Fibroblast of the conjunctiva (primary cell): ENCODE data around the gene PTPN5.

Source experiments
- DNase-seq: peaks from one replicate; pipeline ENCODE4 v3.0.0-alpha.2; 2010; ENCODE audit warnings: low read depth

The PTPN5 gene

GRCh38 chr11:18739685-18740084, 51.9 kb downstream of the PTPN5 start:
- DNase-seq, result no peak

- DNase-seq, result no peak
Measured at GRCh38 chr11:18737642-18738041, 54.0 kb downstream of the PTPN5 start.

GRCh38 chr11:18736590-18737148, 54.9 kb downstream of the PTPN5 start:
- DNase-seq, result no peak

GRCh38 chr11:18733202-18733601, 58.4 kb downstream of the PTPN5 start:
- DNase-seq, result no peak

- DNase-seq, result no peak
Measured at GRCh38 chr11:18731949-18732821, 59.4 kb downstream of the PTPN5 start.

GRCh38 chr11:18731441-18731840, 60.2 kb downstream of the PTPN5 start:
- DNase-seq, result no peak

- DNase-seq, result no peak
Measured at GRCh38 chr11:18730020-18730419, 61.6 kb downstream of the PTPN5 start.

- DNase-seq, result no peak
Measured at GRCh38 chr11:18729426-18729825, 62.2 kb downstream of the PTPN5 start.

GRCh38 chr11:18728658-18729057, 62.9 kb downstream of the PTPN5 start:
- DNase-seq, result no peak

GRCh38 chr11:18727479-18728236, 63.9 kb downstream of the PTPN5 start:
- DNase-seq, result no peak

- no peak for DNase-seq
Measured at GRCh38 chr11:18726040-18726439, 65.6 kb downstream of the PTPN5 start, which contains the start of gene IGSF22. IGSF22 (minus strand) TSS chr11:18726188; CDS start chr11:18724236, 1,952 bp downstream.

GRCh38 chr11:18723991-18724390, 67.6 kb downstream of the PTPN5 start:
- DNase-seq, result no peak

- DNase-seq, result no peak
Measured at GRCh38 chr11:18722293-18722637, 69.3 kb downstream of the PTPN5 start.

- no peak for DNase-seq
Measured at GRCh38 chr11:18721561-18722292, 69.9 kb downstream of the PTPN5 start.

GRCh38 chr11:18720808-18721560, 70.6 kb downstream of the PTPN5 start:
- DNase-seq, result peak; percentile 43

- DNase-seq, result peak; percentile 39
Measured at GRCh38 chr11:18720091-18720807, 71.3 kb downstream of the PTPN5 start.

- no peak for DNase-seq
Measured at GRCh38 chr11:18715476-18715875, 76.1 kb downstream of the PTPN5 start.

GRCh38 chr11:18714443-18714780, 77.2 kb downstream of the PTPN5 start:
- DNase-seq, result no peak

GRCh38 chr11:18713646-18714442, 77.8 kb downstream of the PTPN5 start:
- no peak for DNase-seq

GRCh38 chr11:18710545-18710944, 81.1 kb downstream of the PTPN5 start:
- no peak for DNase-seq
